ENCODE results near the gene GDE1. TPM values are rescaled to one million over a fixed set of nuclear protein-coding genes. Genes with fewer than 3 reads are reported as not detected.

The GDE1 gene
- total RNA-seq, 1 experiment from 2014 or later = 65.7 TPM

DNA sequence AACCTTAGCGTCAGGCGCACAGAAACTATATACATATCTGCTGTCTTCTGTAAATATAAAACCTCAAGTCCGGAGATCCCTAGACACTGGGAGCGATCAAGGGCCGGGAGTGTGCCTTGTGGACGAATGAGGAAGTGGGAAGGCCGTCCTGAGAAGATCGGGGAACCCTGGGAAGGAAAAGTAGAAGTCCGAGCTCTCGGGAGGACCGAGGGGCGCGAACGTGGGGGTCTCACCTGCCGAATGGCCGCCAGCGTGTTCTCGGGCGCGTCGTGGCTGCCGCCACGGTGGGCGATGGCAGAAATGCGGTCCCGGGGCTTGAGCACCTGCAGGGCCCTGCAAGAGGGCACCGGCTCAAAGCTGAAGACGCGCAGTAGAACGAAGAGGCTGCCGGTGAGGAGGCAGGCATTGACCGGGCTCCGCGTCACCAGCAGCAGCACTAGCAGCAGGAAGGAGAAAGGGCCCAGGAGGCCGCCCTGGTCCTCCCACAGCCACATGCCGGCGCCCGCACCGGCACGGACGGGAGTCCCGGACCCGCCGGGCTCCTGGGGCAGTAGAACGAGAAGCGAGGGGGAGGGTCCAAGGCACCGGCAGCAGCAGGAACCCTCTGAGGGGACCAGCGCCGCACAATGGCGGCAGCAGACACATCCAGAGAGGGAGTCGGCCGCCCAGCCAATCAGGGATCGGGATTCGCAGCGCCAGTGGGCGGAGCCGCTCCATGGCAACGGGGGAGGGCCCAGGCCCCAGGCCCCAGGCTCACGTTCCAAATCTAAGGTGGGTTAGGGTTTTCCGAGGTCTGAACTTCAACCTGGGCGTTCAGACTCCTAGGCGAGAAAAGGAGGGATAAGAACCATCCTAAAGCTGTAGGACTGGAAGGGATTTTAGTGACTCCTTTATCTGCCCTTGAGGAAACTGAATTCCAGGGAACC, at the start of gene GDE1 (continued):
- 0 out of 2 replicates have a peak, but pooled peaks have one; percentile 36 for TF ChIP-seq ETV6 (CRISPR knock-in tag; IDR thresholded peaks at IDR 0.05)
- TF ChIP-seq OVOL2 (CRISPR knock-in tag; IDR thresholded peaks at IDR 0.05; ENCODE audit: borderline replicate concordance) = no peak
- TF ChIP-seq HMGA2 (CRISPR knock-in tag; IDR thresholded peaks at IDR 0.05) = no peak
- TF ChIP-seq, protein P1, sequence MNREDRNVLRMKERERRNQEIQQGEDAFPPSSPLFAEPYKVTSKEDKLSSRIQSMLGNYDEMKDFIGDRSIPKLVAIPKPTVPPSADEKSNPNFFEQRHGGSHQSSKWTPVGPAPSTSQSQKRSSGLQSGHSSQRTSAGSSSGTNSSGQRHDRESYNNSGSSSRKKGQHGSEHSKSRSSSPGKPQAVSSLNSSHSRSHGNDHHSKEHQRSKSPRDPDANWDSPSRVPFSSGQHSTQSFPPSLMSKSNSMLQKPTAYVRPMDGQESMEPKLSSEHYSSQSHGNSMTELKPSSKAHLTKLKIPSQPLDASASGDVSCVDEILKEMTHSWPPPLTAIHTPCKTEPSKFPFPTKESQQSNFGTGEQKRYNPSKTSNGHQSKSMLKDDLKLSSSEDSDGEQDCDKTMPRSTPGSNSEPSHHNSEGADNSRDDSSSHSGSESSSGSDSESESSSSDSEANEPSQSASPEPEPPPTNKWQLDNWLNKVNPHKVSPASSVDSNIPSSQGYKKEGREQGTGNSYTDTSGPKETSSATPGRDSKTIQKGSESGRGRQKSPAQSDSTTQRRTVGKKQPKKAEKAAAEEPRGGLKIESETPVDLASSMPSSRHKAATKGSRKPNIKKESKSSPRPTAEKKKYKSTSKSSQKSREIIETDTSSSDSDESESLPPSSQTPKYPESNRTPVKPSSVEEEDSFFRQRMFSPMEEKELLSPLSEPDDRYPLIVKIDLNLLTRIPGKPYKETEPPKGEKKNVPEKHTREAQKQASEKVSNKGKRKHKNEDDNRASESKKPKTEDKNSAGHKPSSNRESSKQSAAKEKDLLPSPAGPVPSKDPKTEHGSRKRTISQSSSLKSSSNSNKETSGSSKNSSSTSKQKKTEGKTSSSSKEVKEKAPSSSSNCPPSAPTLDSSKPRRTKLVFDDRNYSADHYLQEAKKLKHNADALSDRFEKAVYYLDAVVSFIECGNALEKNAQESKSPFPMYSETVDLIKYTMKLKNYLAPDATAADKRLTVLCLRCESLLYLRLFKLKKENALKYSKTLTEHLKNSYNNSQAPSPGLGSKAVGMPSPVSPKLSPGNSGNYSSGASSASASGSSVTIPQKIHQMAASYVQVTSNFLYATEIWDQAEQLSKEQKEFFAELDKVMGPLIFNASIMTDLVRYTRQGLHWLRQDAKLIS (CRISPR knock-in tag; IDR thresholded peaks at IDR 0.05; ENCODE audit: borderline replicate concordance) = no peak
- TF ChIP-seq NFATC4 (CRISPR knock-in tag; IDR thresholded peaks at IDR 0.05) = no peak
- TF ChIP-seq E2F5 (CRISPR knock-in tag; IDR thresholded peaks at IDR 0.05) = peak; percentile 66; the same call in 1 of the 2 replicates
- TF ChIP-seq, protein P2, sequence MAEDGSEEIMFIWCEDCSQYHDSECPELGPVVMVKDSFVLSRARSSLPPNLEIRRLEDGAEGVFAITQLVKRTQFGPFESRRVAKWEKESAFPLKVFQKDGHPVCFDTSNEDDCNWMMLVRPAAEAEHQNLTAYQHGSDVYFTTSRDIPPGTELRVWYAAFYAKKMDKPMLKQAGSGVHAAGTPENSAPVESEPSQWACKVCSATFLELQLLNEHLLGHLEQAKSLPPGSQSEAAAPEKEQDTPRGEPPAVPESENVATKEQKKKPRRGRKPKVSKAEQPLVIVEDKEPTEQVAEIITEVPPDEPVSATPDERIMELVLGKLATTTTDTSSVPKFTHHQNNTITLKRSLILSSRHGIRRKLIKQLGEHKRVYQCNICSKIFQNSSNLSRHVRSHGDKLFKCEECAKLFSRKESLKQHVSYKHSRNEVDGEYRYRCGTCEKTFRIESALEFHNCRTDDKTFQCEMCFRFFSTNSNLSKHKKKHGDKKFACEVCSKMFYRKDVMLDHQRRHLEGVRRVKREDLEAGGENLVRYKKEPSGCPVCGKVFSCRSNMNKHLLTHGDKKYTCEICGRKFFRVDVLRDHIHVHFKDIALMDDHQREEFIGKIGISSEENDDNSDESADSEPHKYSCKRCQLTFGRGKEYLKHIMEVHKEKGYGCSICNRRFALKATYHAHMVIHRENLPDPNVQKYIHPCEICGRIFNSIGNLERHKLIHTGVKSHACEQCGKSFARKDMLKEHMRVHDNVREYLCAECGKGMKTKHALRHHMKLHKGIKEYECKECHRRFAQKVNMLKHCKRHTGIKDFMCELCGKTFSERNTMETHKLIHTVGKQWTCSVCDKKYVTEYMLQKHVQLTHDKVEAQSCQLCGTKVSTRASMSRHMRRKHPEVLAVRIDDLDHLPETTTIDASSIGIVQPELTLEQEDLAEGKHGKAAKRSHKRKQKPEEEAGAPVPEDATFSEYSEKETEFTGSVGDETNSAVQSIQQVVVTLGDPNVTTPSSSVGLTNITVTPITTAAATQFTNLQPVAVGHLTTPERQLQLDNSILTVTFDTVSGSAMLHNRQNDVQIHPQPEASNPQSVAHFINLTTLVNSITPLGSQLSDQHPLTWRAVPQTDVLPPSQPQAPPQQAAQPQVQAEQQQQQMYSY (CRISPR knock-in tag; IDR thresholded peaks at IDR 0.05) = no peak
- no peak for TF ChIP-seq GRHL2 (CRISPR knock-in tag; IDR thresholded peaks at IDR 0.05; ENCODE audit: insufficient replicate concordance, severe bottlenecking)
- TF ChIP-seq NFYB (CRISPR knock-in tag; conservative IDR thresholded peaks at IDR 0.05; ENCODE audit: low read depth) = peak; percentile 17
- TF ChIP-seq, protein P3, sequence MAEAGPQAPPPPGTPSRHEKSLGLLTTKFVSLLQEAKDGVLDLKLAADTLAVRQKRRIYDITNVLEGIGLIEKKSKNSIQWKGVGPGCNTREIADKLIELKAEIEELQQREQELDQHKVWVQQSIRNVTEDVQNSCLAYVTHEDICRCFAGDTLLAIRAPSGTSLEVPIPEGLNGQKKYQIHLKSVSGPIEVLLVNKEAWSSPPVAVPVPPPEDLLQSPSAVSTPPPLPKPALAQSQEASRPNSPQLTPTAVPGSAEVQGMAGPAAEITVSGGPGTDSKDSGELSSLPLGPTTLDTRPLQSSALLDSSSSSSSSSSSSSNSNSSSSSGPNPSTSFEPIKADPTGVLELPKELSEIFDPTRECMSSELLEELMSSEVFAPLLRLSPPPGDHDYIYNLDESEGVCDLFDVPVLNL (CRISPR knock-in tag; IDR thresholded peaks at IDR 0.05; ENCODE audit: borderline replicate concordance, low read depth) = no peak
- TF ChIP-seq PREB (CRISPR knock-in tag; IDR thresholded peaks at IDR 0.05; ENCODE audit: borderline replicate concordance) = no peak
- 0 out of 2 replicates have a peak, but pooled peaks have one; percentile 54 for TF ChIP-seq FOXP1 (CRISPR knock-in tag; IDR thresholded peaks at IDR 0.05; ENCODE audit: borderline replicate concordance)
- no peak for TF ChIP-seq ESRRA (CRISPR knock-in tag; IDR thresholded peaks at IDR 0.05; ENCODE audit: borderline replicate concordance)
- TF ChIP-seq, protein P4, sequence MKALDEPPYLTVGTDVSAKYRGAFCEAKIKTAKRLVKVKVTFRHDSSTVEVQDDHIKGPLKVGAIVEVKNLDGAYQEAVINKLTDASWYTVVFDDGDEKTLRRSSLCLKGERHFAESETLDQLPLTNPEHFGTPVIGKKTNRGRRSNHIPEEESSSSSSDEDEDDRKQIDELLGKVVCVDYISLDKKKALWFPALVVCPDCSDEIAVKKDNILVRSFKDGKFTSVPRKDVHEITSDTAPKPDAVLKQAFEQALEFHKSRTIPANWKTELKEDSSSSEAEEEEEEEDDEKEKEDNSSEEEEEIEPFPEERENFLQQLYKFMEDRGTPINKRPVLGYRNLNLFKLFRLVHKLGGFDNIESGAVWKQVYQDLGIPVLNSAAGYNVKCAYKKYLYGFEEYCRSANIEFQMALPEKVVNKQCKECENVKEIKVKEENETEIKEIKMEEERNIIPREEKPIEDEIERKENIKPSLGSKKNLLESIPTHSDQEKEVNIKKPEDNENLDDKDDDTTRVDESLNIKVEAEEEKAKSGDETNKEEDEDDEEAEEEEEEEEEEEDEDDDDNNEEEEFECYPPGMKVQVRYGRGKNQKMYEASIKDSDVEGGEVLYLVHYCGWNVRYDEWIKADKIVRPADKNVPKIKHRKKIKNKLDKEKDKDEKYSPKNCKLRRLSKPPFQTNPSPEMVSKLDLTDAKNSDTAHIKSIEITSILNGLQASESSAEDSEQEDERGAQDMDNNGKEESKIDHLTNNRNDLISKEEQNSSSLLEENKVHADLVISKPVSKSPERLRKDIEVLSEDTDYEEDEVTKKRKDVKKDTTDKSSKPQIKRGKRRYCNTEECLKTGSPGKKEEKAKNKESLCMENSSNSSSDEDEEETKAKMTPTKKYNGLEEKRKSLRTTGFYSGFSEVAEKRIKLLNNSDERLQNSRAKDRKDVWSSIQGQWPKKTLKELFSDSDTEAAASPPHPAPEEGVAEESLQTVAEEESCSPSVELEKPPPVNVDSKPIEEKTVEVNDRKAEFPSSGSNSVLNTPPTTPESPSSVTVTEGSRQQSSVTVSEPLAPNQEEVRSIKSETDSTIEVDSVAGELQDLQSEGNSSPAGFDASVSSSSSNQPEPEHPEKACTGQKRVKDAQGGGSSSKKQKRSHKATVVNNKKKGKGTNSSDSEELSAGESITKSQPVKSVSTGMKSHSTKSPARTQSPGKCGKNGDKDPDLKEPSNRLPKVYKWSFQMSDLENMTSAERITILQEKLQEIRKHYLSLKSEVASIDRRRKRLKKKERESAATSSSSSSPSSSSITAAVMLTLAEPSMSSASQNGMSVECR (CRISPR knock-in tag; IDR thresholded peaks at IDR 0.05; ENCODE audit: borderline replicate concordance) = peak; percentile 81; the same call in 1 of the 2 replicates
- no peak for TF ChIP-seq RELA (CRISPR knock-in tag; IDR thresholded peaks at IDR 0.05; ENCODE audit: borderline replicate concordance)
- TF ChIP-seq, protein P5, sequence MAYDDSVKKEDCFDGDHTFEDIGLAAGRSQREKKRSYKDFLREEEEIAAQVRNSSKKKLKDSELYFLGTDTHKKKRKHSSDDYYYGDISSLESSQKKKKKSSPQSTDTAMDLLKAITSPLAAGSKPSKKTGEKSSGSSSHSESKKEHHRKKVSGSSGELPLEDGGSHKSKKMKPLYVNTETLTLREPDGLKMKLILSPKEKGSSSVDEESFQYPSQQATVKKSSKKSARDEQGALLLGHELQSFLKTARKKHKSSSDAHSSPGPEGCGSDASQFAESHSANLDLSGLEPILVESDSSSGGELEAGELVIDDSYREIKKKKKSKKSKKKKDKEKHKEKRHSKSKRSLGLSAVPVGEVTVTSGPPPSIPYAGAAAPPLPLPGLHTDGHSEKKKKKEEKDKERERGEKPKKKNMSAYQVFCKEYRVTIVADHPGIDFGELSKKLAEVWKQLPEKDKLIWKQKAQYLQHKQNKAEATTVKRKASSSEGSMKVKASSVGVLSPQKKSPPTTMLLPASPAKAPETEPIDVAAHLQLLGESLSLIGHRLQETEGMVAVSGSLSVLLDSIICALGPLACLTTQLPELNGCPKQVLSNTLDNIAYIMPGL (CRISPR knock-in tag; IDR thresholded peaks at IDR 0.05) = peak; percentile 68; the same call in 1 of the 2 replicates
- no peak for TF ChIP-seq NR3C1 (CRISPR knock-in tag; conservative IDR thresholded peaks at IDR 0.05; ENCODE audit: low read depth)
- TF ChIP-seq CREM (CRISPR knock-in tag; IDR thresholded peaks at IDR 0.05) = no peak
